K562 (cell line): ENCODE data around the gene GATAD2B. TPM values are rescaled to one million over a fixed set of nuclear protein-coding genes. Genes with fewer than 3 reads are reported as not detected.

ENCODE experiments used
- ATAC-seq: fragments of 200-7000 bp; cut with Tn5 transposase; 3 replicates; pipeline ENCODE4 v1.9.1; 2020; ENCODE audit warnings: moderate library complexity
- BruUV-seq: library from RNA; stranded (reverse); fragments of 400-500 nt; replicated peaks from 2 replicates; lab custom pipeline; 2021; lab: Mats Ljungman, UMichigan
- CTCF ChIA-PET: fragments of 300-600 bp; formaldehyde crosslinking; extraction: SDS; loops from one replicate; lab custom pipeline; 2021; ENCODE audit warnings: low intra/inter-chr PET ratio; lab: Yijun Ruan, JAX
- POLR2A ChIA-PET: fragments of 300-600, 350-650 bp; sonication (Branson Sonifier 250); formaldehyde crosslinking; extraction: SDS; loops from one replicate; lab custom pipeline; 2021; ENCODE audit warnings: antibody characterized with exemption, inconsistent platforms; lab: Yijun Ruan, JAX
- DNase-seq, 4 experiments: peaks; one replicate each; pipeline versions ENCODE4 v3.0.0 to v3.0.0-alpha.2; 2011 to 2018; ENCODE audit warnings: low spot score in 3 of 4, mixed read lengths in 3 of 4; ENCODE audit errors: extremely low read depth in 1 of 4
- FAIRE-seq: peaks from 2 replicates; lab custom pipeline; 2011; peaks lifted over from hg19 to GRCh38; lab: Jason Lieb, UNC
- H2AFZ ChIP-seq: 2 replicates; pipeline ENCODE4 v1.6.0; 2011; ENCODE audit warnings: low read depth, low read length, control low read depth, inconsistent platforms
- H3K27ac ChIP-seq: fragments of 200-600 bp; 3 replicates; pipeline ENCODE4 v1.8.0; 2011; ENCODE audit warnings: low read depth, mild to moderate bottlenecking, control low read depth, inconsistent platforms, low read length, moderate library complexity, mixed read lengths; ENCODE audit errors: extremely low read depth
- H3K27me3 ChIP-seq, 2 experiments: fragments of 300-600 bp in 1 of 2; 2 replicates in 1 of 2; 3 replicates in 1 of 2; pipeline versions ENCODE4 v1.6.0 to v1.8.0; 2011; ENCODE audit warnings: inconsistent platforms in 2 of 2, low read length in 2 of 2, mild to moderate bottlenecking in 1 of 2, mixed read lengths in 1 of 2, moderate library complexity in 1 of 2; ENCODE audit not compliant: control insufficient read depth in 2 of 2, insufficient read depth in 2 of 2
- H3K36me3 ChIP-seq: fragments of 300-600 bp; 3 replicates; pipeline ENCODE4 v1.8.0; 2011; ENCODE audit warnings: mild to moderate bottlenecking, low read length, inconsistent platforms; ENCODE audit not compliant: control insufficient read depth, insufficient read depth
- H3K4me1 ChIP-seq, 2 experiments: fragments of 200-600 bp in 1 of 2; replicated peaks in 1 of 2; 2 replicates in 1 of 2; 3 replicates in 1 of 2; pipeline versions ENCODE4 v1.5.1 to v1.8.0; 2011; ENCODE audit warnings: inconsistent platforms in 2 of 2, low read length in 2 of 2, mild to moderate bottlenecking in 1 of 2, mixed read lengths in 1 of 2, moderate library complexity in 1 of 2; ENCODE audit not compliant: control insufficient read depth in 2 of 2, insufficient read depth in 2 of 2
- H3K4me2 ChIP-seq: 2 replicates; pipeline ENCODE4 v1.6.1; 2011; ENCODE audit warnings: low read length, control low read depth, inconsistent platforms, mixed read lengths; ENCODE audit not compliant: insufficient read depth
- H3K4me3 ChIP-seq: fragments of 200-600 bp; sonication (generic), shearing (Covaris generic); 2 replicates; pipeline ENCODE4 v1.5.1; 2016; ENCODE audit warnings: control low read depth, inconsistent platforms
- H3K79me2 ChIP-seq: fragments of 200-600 bp; 3 replicates; pipeline ENCODE4 v1.8.0; 2011; ENCODE audit warnings: low read length, inconsistent platforms; ENCODE audit not compliant: control insufficient read depth, insufficient read depth
- H3K9ac ChIP-seq, 2 experiments: 2 replicates each; pipeline versions ENCODE4 v1.6.0 to v1.6.1; 2011; ENCODE audit warnings: low read depth in 2 of 2, low read length in 2 of 2, control low read depth in 1 of 2, inconsistent platforms in 1 of 2, mild to moderate bottlenecking in 1 of 2, mixed read lengths in 1 of 2; ENCODE audit not compliant: insufficient read depth in 1 of 2
- H3K9me1 ChIP-seq: one replicate; pipeline ENCODE4 v1.6.0; 2011; ENCODE audit warnings: inconsistent platforms, mild to moderate bottlenecking, low read length, moderate library complexity; ENCODE audit not compliant: control insufficient read depth, insufficient read depth
- H3K9me3 ChIP-seq: replicated peaks from 2 replicates; pipeline ENCODE4 v1.5.1; 2011; ENCODE audit warnings: low read depth, low read length, inconsistent platforms; ENCODE audit not compliant: control insufficient read depth, insufficient read depth
- H4K20me1 ChIP-seq: replicated peaks from 2 replicates; pipeline ENCODE4 v1.6.1; 2011; ENCODE audit warnings: low read length, inconsistent platforms, mixed read lengths; ENCODE audit not compliant: control insufficient read depth, insufficient read depth
- ARHGAP35 ChIP-seq: fragments of 450-650 bp; IDR thresholded peaks from 2 replicates; pipeline ENCODE4 v1.6.1; 2018; ENCODE audit not compliant: partially characterized antibody
- EGR1 ChIP-seq: fragments of 450-650 bp; conservative IDR thresholded peaks from 2 replicates; pipeline ENCODE4 v1.6.1; 2017; ENCODE audit warnings: mild to moderate bottlenecking
- KLF13 ChIP-seq: fragments of 450-650 bp; IDR thresholded peaks from 2 replicates; pipeline ENCODE4 v1.6.1; 2016; ENCODE audit warnings: missing genetic modification characterization, low read depth, mild to moderate bottlenecking, missing compliant biosample characterization, moderate library complexity, borderline replicate concordance
- POLR2G ChIP-seq: fragments of 200-400 bp; formaldehyde crosslinking; IDR thresholded peaks from 2 replicates; pipeline ENCODE4 v1.6.1; 2017; ENCODE audit warnings: low read depth, mild to moderate bottlenecking, antibody characterized with exemption, low read length, moderate library complexity
- SRSF1 ChIP-seq: fragments of 200-400 bp; formaldehyde crosslinking; IDR thresholded peaks from 2 replicates; pipeline ENCODE4 v1.6.1; 2017; ENCODE audit warnings: mild to moderate bottlenecking, low read depth, low read length, moderate library complexity
- WGBS: fragments of 100-300 bp; shearing (Covaris generic); methylation state at CpG from one replicate; pipeline ENCODE4 v1.1.6; 2016; ENCODE audit warnings: low coverage, mixed read lengths; ENCODE audit not compliant: insufficient coverage; ENCODE audit errors: missing lambda C conversion rate; 5-methylcytosine and 5-hydroxymethylcytosine counted together
- in situ Hi-C: fragments of 300-500 bp; cut with MboI; formaldehyde crosslinking; loops from 4 replicates; pipeline ENCODE4 v1.15.0; 2018; ENCODE audit warnings: inconsistent platforms, mixed read lengths
- intact Hi-C: fragments of 100-400 bp; cut with micrococcal nuclease; formaldehyde crosslinking; loops from 2 replicates; pipeline ENCODE4 v1.14.2; 2022
- polyA plus RNA-seq, 8 experiments: library from polyadenylated mRNA; depleted of rRNA in 4 of 8; stranded (reverse) in 5 of 8; unstranded in 3 of 8; fragments of >200 nt; fragmentation: Nextera tagmentation in 2 of 8; fragmentation: Illumina TruSeq in 1 of 8; extraction: Ambion mirVana in 2 of 8; extraction: Trizol in 1 of 8; gene quantifications; 2 replicates each; pipeline versions ENCODE4 v1.2.1 to v1.2.3, GENCODE V29; 2011 to 2014; ENCODE audit warnings: inconsistent platforms in 1 of 8, missing spikeins in 1 of 8
- total RNA-seq, 7 experiments: library from RNA; depleted of rRNA in 6 of 7; stranded (reverse); fragments of >200 nt in 6 of 7; fragmentation: Illumina TruSeq in 2 of 7; extraction: Trizol in 2 of 7; gene quantifications; 2 replicates each; pipeline versions ENCODE4 v1.2.1 to v1.2.3, GENCODE V29; 2011 to 2021; ENCODE audit warnings: low replicate concordance in 1 of 7

Gene GATAD2B
- total and polyA plus RNA-seq, 9 of the 15 experiments (the other 6 are each of a cell fraction or from before 2014, with no cell fraction given) = 1.5 to 40.2 (median 4.9) TPM

GRCh38 chr1:153801028-153801625 lies 121.6 kb downstream of the GATAD2B start:
- H3K36me3 ChIP-seq = peaks cover 5% of the 10 kb centered on the region; the same call in 2 of the 3 replicates
- H3K4me1 ChIP-seq = peaks cover 12 to 21% of the 10 kb centered on the region in 2 experiments; a peak in 4 of 5 replicates
- no peak for TF ChIP-seq SRSF1
- TF ChIP-seq POLR2G = peak; percentile 42; the same call in 1 of the 2 replicates
- no peak for TF ChIP-seq ARHGAP35
- ChIA-PET CTCF (no interaction called here), POLR2A (interaction anchor here (0.6 to 2.7 kb wide), 3 partner anchors 9 to 189 kb away, joined by 3 to 9 read pairs (median 4); partner anchors contain the start of gene RPS27)
- in situ Hi-C loops (no loop called here), intact Hi-C loops (no loop called here)
- no peak overlapping the region for H3K4me3 ChIP-seq
- H3K79me2 ChIP-seq = no peaks in the 10 kb centered on the region
- no peak for ATAC-seq
- DNase-seq = no peak
- no peak overlapping the region for H3K4me2 ChIP-seq
- 89% methylated on average over 6 of the region's 6 CpGs for WGBS
- H2AFZ ChIP-seq = no peak overlapping the region
- H3K27ac ChIP-seq = no peak overlapping the region
- BruUV-seq = no TSS peak
- no peak for FAIRE-seq
- peak overlapping the region in 1 of 2 experiments; percentile 11; a peak in 1 of 4 replicates for H3K9ac ChIP-seq
- no peaks in the 10 kb centered on the region for H3K9me3 ChIP-seq
- no peaks in the 10 kb centered on the region for H3K27me3 ChIP-seq
- H3K9me1 ChIP-seq = no peaks in the 10 kb centered on the region
- no peaks in the 10 kb centered on the region for H4K20me1 ChIP-seq

GRCh38 chr1:153800516-153800915 lies 122.3 kb downstream of the GATAD2B start:
- WGBS = 52% methylated on average over 7 of the region's 7 CpGs
- CTCF ChIA-PET = no interaction called here
- no peak for DNase-seq

More at GRCh38 chr1:153800516-153800915, 122.3 kb downstream of the GATAD2B start:
- ATAC-seq (no peak), FAIRE-seq (no peak)
- BruUV-seq = no TSS peak
- Histone ChIP-seq H3K9me3 (no peaks in the 10 kb centered on the region), H3K4me2 (no peak overlapping the region), H3K9me1 (no peaks in the 10 kb centered on the region), H3K27me3 (no peaks in the 10 kb centered on the region), H3K27ac (no peak overlapping the region), H4K20me1 (no peaks in the 10 kb centered on the region), H3K36me3 (peaks cover 5% of the 10 kb centered on the region; the same call in 2 of the 3 replicates), H3K79me2 (no peaks in the 10 kb centered on the region), H2AFZ (no peak overlapping the region), H3K4me1 (peaks cover 6 to 23% of the 10 kb centered on the region in 2 experiments; a peak in 4 of 5 replicates), H3K9ac (0 out of 4 replicates have a peak overlapping the region, but pooled peaks of 1 of the 2 experiments have one; percentile 7), H3K4me3 (no peak overlapping the region)
- POLR2A ChIA-PET = interaction anchor here (1.0 to 2.7 kb wide), 2 partner anchors 19 to 190 kb away, joined by 3 to 9 read pairs; partner anchors contain the start of gene RPS27
- TF ChIP-seq EGR1 = peak; percentile 16; the same call in 1 of the 2 replicates
- TF ChIP-seq KLF13 (tag) = no peak
- intact Hi-C loops = no loop called here
- in situ Hi-C loops = no loop called here
